NOMO-1 (cell line): ENCODE results near the gene TRIM63.
"Not testable (repeated sequence)": the region's sequence is repeated elsewhere in the genome, so short reads cannot be mapped to it uniquely, and the experiment has no call there.

ENCODE experiments used
- DNase-seq, 2 experiments: peaks; one replicate each; lab custom pipeline; 2025; ENCODE audit not compliant: unreplicated experiment in 2 of 2; lab: John Stamatoyannopoulos, UW

Gene TRIM63

GRCh38 chr1:26067432-26067911, at the start of gene TRIM63:
Gene TRIM63 (minus strand): TSS chr1:26067630. CDS start chr1:26067494, 136 bp downstream.
- DNase-seq: no peak

GRCh38 chr1:26114165-26114927, 46.9 kb upstream of the TRIM63 start:
- no peak for DNase-seq

- peak; percentile 29 to 57 for DNase-seq
These were observed 45.0 kb upstream of the TRIM63 start for GRCh38 chr1:26112407-26112775.

DNA sequence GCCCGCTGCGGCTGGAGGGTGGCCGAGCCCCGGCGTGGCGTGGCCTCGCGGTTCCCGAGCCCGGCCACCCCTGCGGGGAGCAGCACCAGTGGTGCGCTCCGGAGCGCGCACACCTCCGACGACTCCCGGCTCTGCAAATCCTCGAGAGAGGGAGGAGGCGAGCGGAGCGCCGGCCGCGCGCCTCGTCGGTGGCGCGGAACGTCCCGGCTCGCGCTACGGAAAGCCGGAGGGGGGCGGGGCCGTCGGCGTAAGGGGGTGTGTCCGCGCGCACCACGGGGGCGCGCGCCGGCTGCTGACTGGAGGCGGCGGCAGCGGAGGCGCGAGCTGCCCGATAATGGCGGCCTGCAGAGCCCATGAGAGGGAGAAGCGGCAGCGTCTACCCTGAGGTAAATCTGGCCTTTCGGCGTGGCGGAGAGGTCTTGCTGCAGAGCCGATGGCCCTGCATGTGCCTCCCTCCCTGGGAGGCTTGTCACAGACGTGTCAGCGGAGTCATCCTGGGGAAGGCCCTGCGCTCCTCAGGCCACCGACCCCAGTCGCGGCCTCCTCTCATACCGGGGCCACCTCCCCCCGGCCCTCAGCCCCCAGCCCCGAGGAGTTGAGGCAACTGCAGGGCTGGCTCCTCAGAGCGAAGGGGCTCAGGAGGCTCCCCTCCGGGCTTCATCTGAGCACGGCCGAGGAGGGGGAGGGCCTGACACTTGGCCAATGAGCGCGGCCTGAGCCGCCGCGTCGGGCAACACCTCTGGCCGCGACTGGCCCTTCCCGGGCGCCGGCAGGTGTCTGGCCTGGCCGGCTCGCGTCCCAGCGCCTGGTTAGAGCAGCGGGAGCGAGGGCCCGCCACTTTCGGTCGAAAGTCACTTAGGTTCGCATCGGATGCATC, 44.3 kb upstream of the TRIM63 start, which contains the start of gene PDIK1L:
TSS of gene PDIK1L (plus strand) at position 295 of the 877 bp plus-strand sequence. CDS start 2,485 bp downstream, outside the sequence.
- peak; percentile 87 to 95 for DNase-seq

DNA sequence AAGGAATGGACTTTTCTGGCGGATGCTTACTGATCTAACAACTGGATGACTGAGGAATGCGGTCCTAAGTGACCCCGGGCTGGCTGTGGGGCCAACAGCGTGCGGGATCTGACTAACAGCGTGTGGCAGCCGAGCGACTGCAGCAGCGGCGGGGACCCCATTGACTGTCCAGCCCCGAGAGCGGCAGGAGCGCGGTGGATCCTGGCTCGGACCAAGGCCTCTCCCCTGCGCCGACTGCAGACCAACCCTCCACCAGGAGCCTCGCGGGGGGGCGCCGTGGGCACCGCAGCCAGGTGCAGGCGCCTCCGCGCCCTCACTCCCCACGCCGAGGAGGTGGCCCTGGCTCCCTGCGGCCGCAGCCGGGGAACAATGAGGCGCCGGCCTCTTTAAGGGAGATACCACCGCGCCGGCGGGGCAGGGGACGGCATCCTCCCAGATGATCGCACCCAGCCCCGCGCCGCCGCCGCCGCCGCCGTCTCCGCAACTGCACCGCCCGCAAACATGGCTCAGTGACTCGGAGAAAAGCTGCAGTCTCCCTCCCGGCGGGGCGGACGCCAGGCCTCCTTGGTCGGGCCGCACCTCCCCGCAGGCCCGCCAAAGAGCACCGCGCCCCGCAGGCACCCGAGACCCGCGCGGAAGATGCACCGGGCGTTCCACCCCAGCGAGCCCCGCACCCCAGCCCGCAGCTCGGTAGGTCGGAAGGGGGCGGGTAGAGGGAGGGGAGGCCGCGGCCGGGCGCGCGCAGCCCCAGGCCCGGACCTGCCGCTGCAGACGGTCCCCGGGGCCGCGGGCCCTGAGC, 43.5 kb upstream of the TRIM63 start:
- DNase-seq: peak; percentile 63 to 68

- DNase-seq: no peak
These were observed 42.1 kb upstream of the TRIM63 start for GRCh38 chr1:26109229-26110164.

DNA sequence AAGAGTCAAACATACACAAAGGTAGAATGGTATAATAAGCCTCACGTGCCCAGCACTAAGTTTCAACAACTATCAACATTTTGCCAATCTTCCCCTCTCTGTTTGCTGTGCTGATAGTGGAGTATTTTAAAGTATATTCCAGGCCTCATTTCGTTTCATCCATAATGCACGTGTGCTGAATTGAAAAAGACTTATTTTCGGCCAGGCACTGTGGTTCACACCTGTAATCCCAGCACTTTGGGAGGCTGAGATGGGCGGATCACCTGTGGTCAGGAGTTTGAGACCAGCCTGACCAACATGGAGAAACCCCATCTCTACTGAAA, 37.8 kb upstream of the TRIM63 start:
- DNase-seq: not testable (repeated sequence)

- DNase-seq: no peak
These were observed 35.1 kb upstream of the TRIM63 start for GRCh38 chr1:26102526-26102925.

GRCh38 chr1:26102119-26102518, 34.7 kb upstream of the TRIM63 start:
- no peak for DNase-seq

GRCh38 chr1:26100204-26100603, 32.8 kb upstream of the TRIM63 start:
- DNase-seq: not testable (repeated sequence)

DNA sequence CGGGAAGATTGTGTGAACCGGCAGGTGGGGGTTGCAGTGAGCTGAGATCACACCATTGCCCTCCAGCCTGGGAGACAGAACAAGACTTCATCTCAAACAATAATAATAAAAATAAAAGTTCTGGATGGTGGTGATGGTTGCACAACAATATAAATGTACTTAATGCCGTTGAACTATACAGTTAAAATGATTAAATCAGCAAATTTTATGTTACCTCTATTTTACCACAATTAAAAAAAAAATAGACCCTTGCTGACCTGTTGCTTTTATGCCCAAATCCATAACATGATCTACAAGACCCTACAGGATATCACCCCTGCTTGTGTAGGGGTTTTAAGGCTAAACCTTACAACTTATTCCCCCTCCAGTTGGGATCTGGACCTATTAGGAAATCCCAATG, 32.4 kb upstream of the TRIM63 start:
- DNase-seq: no peak

GRCh38 chr1:26098602-26099001, 31.2 kb upstream of the TRIM63 start:
- DNase-seq: no peak

DNA sequence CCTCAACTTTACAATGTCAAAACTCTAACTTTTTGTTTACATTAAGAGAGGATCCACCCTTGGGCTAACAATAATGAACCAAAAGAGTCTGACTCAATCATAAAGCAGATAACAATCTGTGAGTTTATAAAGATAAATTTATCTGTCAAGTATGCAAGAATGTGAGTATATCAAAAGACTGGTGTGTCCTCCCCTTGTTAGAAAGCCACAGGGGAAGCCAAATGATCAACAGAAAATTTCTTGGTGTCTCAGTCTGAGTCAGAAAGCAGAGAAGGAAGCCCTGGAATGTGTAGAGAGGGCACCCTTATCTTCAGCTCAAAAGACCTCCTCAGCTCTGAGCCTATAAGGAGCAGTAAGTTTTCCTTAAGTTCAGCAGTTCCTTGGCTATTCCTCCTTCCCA, 30.3 kb upstream of the TRIM63 start:
- no peak for DNase-seq

- no peak for DNase-seq
These were observed 29.0 kb upstream of the TRIM63 start for GRCh38 chr1:26096471-26096870.

- no peak for DNase-seq
These were observed 27.4 kb upstream of the TRIM63 start for GRCh38 chr1:26094677-26095383.

DNA sequence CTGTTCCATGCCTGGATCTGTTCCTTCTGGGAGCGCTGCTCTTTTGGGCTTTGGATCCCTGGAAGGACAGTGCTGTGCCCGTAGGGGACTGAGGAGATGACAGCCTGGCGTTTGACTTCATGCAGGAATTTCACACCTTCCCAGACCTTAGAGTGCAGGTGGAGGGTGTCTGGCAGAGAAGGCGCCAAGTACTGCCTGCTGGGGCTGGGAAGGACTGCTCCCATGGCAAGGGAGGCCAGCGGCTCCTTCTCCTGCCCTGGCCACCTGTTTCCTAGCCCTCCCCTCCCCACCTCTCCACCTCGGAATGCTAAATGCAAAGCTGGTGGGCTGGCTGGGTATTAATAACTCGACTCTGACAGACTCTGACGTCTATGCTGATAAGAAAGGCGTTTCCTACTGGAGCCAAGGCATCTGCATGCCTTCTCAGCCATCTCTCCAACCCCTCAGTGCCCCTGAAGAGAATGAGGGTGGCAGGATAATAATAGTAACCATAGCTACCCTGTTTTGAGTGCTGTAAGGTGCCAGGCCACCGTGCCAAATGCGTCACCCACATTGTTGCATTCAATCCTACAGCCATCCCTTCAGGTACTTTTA, 26.7 kb upstream of the TRIM63 start:
- DNase-seq: no peak

DNA sequence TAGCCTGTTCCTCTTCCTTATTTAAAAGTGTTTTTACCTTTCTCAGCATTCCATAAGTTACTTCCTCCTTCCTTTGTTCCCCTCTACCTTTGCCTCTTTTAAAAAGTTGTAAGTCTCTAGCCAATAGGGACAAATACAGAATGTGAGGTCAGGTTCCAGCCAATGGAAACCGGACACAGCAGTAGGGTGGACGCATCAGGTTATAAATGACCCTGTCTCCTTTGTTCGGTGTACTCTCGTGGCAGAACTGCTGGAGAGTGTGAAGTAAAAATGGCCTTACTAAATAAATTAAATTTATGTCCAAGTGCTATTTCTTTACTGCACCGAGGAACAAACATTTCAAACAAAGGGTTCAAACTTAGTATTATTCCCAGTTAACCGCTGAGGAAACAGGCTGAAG, 26.1 kb upstream of the TRIM63 start:
- not testable (repeated sequence) for DNase-seq

GRCh38 chr1:26092422-26092821, 25.0 kb upstream of the TRIM63 start:
- DNase-seq: no peak

GRCh38 chr1:26090893-26091292, 23.5 kb upstream of the TRIM63 start:
- no peak for DNase-seq
